Neural crest cell (in vitro differentiated cells): ENCODE data around the gene MRPS27. TPM values are rescaled to one million over a fixed set of nuclear protein-coding genes. Genes with fewer than 3 reads are reported as not detected.

Source experiments
- DNase-seq: peaks from one replicate; pipeline ENCODE4 v3.0.0; 2021; ENCODE audit warnings: low read depth, mixed read lengths, low spot score
- H3K27ac Mint-ChIP-seq: one replicate; pipeline ENCODE4 v1.8.0; 2021; ENCODE audit warnings: mild to moderate bottlenecking, mixed read lengths; ENCODE audit not compliant: unreplicated experiment
- H3K27me3 Mint-ChIP-seq: 2 replicates; pipeline ENCODE4 v1.8.0; 2021; ENCODE audit warnings: low read depth, mild to moderate bottlenecking, mixed read lengths
- H3K36me3 Mint-ChIP-seq: 2 replicates; pipeline ENCODE4 v1.8.0; 2021; ENCODE audit warnings: low read depth, mild to moderate bottlenecking, mixed read lengths
- H3K4me1 Mint-ChIP-seq: 2 replicates; pipeline ENCODE4 v1.8.0; 2021; ENCODE audit warnings: mixed read lengths
- H3K4me3 Mint-ChIP-seq: one replicate; pipeline ENCODE4 v1.8.0; 2021; ENCODE audit warnings: mild to moderate bottlenecking, mixed read lengths
- H3K9me3 Mint-ChIP-seq: 2 replicates; pipeline ENCODE4 v1.8.0; 2021; ENCODE audit warnings: mixed read lengths
- total RNA-seq: library from RNA; stranded (reverse); gene quantifications from 2 replicates; pipeline ENCODE4 v1.2.1, GENCODE V29; 2021
- TF ChIP-seq, protein P1 (sequence below): fragments of 200-600 bp; sonication (generic); conservative IDR thresholded peaks from 2 replicates; pipeline ENCODE4 v1.5.0; 2021; ENCODE audit warnings: antibody characterized with exemption, mild to moderate bottlenecking

The MRPS27 gene
- total RNA-seq, 1 donor from 2014 or later, result 86.5 TPM

DNA sequence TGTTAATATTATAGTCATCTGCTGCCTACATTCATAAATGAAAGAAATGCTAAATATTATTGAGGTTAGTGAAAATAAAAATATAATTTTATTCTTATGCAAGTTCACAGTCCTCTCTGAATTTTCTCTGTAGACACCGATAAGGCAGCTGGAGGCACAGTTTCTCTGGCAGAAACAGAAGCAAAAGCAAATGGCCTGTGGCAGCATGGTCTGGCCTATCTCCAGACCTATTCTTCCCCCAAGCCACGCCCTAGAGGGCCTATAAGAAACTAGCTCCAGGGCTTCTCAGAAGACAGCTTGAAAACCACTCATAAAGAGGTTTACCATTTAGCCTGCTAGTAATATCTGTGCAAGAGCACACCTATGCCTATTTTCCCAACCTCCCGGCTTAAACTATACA lies 28.4 kb downstream of the MRPS27 start:
- Mint-ChIP-seq H3K36me3 (peaks cover 13% of the 10 kb centered on the region), H3K4me3 (no peak overlapping the region), H3K4me1 (no peaks in the 10 kb centered on the region), H3K27me3 (no peaks in the 10 kb centered on the region), H3K27ac (no peak overlapping the region), H3K9me3 (no peaks in the 10 kb centered on the region)
- DNase-seq, result no peak
- TF ChIP-seq, protein P1, sequence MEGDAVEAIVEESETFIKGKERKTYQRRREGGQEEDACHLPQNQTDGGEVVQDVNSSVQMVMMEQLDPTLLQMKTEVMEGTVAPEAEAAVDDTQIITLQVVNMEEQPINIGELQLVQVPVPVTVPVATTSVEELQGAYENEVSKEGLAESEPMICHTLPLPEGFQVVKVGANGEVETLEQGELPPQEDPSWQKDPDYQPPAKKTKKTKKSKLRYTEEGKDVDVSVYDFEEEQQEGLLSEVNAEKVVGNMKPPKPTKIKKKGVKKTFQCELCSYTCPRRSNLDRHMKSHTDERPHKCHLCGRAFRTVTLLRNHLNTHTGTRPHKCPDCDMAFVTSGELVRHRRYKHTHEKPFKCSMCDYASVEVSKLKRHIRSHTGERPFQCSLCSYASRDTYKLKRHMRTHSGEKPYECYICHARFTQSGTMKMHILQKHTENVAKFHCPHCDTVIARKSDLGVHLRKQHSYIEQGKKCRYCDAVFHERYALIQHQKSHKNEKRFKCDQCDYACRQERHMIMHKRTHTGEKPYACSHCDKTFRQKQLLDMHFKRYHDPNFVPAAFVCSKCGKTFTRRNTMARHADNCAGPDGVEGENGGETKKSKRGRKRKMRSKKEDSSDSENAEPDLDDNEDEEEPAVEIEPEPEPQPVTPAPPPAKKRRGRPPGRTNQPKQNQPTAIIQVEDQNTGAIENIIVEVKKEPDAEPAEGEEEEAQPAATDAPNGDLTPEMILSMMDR, result no peak

DNA sequence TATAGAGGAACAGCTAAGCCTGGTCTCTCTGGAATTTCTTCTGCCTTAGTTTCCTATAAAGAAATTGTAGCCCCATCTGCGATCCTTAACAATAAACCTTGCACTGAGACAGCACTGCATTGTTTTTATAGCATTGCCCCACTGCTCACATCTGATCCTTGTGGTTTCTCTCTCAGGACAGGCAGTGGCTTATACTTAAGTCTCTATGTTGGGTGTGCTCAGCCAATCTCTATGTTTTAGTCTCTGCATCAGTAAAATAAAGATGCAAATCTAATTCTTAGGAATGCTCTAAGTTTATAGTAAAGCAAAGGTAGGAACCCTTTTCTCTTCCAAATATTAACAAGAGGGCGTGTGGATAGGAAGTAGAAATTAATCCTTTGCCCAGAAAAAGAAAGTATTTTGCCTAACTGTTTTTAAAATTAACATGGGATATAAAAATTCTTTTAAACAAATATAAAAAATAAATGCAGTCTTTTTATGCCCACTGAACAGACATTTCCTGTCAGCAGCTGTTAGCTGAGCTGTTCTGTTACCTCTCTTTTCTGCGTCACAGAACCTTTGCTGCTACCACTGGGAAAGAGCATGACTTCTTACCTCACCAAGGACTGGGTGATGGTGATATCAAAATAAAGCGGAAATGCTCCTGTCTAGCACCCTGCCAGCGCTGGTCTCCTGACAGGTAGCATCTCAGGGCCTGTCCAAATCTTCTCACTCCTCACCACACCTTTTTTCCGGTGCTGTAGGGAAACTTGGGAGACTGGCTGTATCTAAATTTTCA lies 29.5 kb downstream of the MRPS27 start:
- H3K27ac Mint-ChIP-seq, result no peak overlapping the region
- no peaks in the 10 kb centered on the region for H3K27me3 Mint-ChIP-seq
- H3K36me3 Mint-ChIP-seq, result peaks cover 13% of the 10 kb centered on the region

DNA sequence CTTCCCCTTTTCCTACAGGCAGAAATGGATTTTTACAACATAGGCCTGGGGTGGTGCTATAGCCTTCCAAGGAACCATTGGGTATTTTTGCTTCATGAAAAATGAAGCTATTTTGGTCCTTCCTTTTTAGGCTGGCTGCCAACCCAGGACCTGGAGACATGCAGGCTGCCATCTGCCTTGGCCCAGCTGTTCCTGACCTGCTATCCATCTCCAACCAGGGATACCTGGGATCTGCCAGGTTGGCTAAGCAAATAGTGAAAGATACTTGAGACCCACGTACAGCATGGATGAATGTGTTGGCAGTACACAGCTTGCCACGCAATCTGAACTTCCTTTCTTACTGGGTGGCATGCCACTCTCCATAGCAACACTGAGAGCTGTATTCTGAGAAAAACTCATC lies 31.1 kb downstream of the MRPS27 start:
- Mint-ChIP-seq H3K4me3 (no peak overlapping the region), H3K9me3 (no peaks in the 10 kb centered on the region), H3K27ac (no peak overlapping the region), H3K4me1 (no peaks in the 10 kb centered on the region), H3K27me3 (no peaks in the 10 kb centered on the region), H3K36me3 (peaks cover 7% of the 10 kb centered on the region)
- no peak for DNase-seq
- TF ChIP-seq, protein P1, result no peak

More for the DNA sequence above, 29.5 kb downstream of the MRPS27 start:
- Mint-ChIP-seq H3K9me3 (no peaks in the 10 kb centered on the region), H3K4me3 (no peak overlapping the region), H3K4me1 (no peaks in the 10 kb centered on the region)
- TF ChIP-seq, protein P1, result no peak
- DNase-seq, result no peak

DNA sequence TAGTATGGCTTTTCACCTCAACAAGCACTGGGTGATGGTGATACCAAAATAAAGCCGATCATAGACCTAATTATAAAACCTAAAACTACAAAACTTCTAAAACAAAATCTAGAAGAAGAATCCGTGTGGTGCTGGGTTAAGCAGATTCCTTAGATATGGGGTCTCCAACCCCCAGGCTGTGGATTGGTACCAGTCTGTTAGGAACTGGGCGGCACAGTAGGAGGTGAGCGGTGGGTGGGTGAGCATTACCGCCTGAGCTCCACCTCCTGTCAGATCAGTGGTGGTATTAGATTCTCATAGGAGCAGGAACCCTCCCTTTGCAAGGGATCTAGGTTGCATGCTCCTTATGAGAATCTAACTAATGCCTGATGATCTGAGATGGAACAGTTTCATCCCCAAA lies 33.2 kb downstream of the MRPS27 start:
- TF ChIP-seq, protein P1, result no peak
- no peaks in the 10 kb centered on the region for H3K4me1 Mint-ChIP-seq
- H3K36me3 Mint-ChIP-seq, result peaks cover 12% of the 10 kb centered on the region
- no peak overlapping the region for H3K4me3 Mint-ChIP-seq
- H3K27ac Mint-ChIP-seq, result no peak overlapping the region
- H3K27me3 Mint-ChIP-seq, result no peaks in the 10 kb centered on the region
- no peak for DNase-seq
- no peaks in the 10 kb centered on the region for H3K9me3 Mint-ChIP-seq

DNA sequence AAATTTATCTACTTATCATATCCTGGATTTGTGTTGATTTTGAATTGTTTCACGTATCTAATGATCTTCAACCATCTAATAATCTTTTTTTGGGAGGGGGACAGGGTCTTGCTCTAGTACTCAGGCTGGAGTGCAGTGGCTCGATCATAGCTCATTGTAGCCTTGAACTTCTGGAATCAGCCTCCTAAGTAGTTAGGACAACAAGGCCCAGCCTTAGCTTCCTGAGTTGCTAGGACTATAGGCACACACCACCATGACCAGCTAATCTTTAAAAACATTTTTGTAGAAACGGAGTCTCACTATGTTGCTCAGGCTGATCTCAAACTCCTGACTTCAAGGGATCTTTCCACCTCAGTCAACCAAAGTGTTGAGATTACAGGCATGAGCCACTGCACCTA lies 34.6 kb downstream of the MRPS27 start:
- H3K4me3 Mint-ChIP-seq, result no peak overlapping the region
- no peaks in the 10 kb centered on the region for H3K27me3 Mint-ChIP-seq
- TF ChIP-seq, protein P1, result no peak
- no peak overlapping the region for H3K27ac Mint-ChIP-seq
- no peak for DNase-seq
- no peaks in the 10 kb centered on the region for H3K9me3 Mint-ChIP-seq
- no peaks in the 10 kb centered on the region for H3K4me1 Mint-ChIP-seq
- H3K36me3 Mint-ChIP-seq, result peaks cover 12% of the 10 kb centered on the region
